GM03348 (cell line): Measurements from ENCODE around the gene OR2AJ1.

ENCODE experiments used
- DNase-seq: peaks from one replicate; pipeline ENCODE4 v3.0.0; 2012; ENCODE audit warnings: low spot score

OR2AJ1 gene, protein sequence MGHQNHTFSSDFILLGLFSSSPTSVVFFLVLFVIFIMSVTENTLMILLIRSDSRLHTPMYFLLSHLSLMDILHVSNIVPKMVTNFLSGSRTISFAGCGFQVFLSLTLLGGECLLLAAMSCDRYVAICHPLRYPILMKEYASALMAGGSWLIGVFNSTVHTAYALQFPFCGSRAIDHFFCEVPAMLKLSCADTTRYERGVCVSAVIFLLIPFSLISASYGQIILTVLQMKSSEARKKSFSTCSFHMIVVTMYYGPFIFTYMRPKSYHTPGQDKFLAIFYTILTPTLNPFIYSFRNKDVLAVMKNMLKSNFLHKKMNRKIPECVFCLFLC

DNA sequence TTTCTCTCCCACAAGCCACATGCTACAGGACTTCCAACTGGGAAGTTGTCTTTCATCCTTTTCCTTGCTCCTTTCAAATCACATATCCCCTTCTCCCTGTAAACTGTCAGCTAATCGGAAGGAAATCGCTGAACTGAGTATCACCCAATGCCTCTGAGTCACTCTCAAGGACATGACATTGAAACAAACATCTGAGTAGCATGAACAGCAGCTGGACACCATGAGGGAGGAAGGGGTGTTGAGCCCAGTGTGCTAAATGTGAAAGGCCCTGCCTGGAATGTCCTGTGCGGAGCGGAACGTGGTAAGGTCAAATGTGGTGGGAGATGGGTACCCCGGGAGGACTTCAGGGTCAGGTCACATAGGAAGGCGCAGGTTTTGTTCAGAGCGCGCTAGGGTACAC is at the start of gene OR2AJ1:
Gene OR2AJ1 (plus strand): TSS at position 22 of the 400 bp plus-strand sequence. CDS start 8,880 bp downstream, outside the sequence.
- DNase-seq, result no peak

GRCh38 chr1:247883346-247883745 is 41.3 kb upstream of the OR2AJ1 start:
- no peak for DNase-seq

- no peak for DNase-seq
Measured at GRCh38 chr1:247884797-247885413, 39.8 kb upstream of the OR2AJ1 start.

GRCh38 chr1:247895163-247895637 is 29.5 kb upstream of the OR2AJ1 start, which contains the start of gene OR2W3:
Gene OR2W3 (plus strand): TSS chr1:247895587. CDS start chr1:247895587, 0 bp downstream.
- no peak for DNase-seq

DNA sequence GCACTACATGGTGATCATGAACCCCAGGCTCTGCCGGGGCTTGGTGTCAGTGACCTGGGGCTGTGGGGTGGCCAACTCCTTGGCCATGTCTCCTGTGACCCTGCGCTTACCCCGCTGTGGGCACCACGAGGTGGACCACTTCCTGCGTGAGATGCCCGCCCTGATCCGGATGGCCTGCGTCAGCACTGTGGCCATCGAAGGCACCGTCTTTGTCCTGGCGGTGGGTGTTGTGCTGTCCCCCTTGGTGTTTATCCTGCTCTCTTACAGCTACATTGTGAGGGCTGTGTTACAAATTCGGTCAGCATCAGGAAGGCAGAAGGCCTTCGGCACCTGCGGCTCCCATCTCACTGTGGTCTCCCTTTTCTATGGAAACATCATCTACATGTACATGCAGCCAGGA is 28.7 kb upstream of the OR2AJ1 start:
- DNase-seq, result no peak

GRCh38 chr1:247904122-247904521 is 20.6 kb upstream of the OR2AJ1 start:
- no peak for DNase-seq

- no peak for DNase-seq
Measured at GRCh38 chr1:247905181-247905580, 19.5 kb upstream of the OR2AJ1 start.

DNA sequence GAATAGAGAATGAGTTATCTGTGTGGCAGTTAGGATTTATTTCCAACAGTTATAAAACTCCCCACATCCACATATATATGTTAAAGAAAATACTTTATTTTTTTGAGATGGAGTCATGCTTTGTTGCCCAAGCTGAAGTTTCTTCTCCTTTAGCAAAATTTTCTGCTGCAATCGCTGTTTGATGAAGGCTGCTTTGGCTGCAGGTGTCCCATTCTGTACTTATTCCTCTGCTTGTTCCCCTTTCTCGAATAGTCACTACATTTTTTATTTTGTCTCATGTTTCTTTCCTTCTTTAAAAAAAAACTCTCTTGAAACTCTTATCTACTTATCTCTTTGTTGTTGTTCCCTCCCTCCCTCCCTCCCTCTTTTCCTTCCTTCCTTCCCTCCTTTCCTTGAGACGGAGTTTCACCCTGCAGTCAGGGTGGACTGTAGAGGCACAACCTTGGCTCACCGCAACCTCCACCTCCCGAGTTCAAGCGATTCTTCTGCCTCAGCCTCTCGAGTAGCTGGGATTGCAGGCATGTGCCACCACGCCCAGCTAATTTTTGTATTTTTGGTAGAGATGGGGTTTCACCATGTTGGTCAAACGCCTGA is 18.7 kb upstream of the OR2AJ1 start:
- DNase-seq, result no peak

GRCh38 chr1:247906504-247907047 is 18.1 kb upstream of the OR2AJ1 start:
- peak; percentile 9 for DNase-seq

DNA sequence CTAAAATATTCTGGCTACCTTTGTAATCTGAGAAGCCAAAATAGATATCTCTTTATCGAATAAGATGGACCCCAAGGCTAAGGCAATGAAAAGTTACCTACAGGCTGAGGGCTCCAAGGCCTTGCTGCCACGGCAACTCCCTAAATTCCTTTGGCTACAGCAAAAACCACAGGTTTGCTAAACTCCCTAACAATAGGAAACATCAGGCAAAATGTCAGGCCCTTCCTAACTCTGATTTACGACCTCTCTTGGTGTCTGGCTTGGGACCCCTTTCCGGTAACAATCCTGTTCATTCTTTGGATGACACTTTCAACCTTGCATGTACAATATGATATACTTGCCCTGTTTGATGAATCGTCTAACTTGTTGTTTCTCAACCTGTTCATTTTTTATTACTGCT is 15.9 kb upstream of the OR2AJ1 start:
- no peak for DNase-seq

GRCh38 chr1:247913786-247914185 is 10.9 kb upstream of the OR2AJ1 start:
- no peak for DNase-seq

- DNase-seq, result no peak
Measured at GRCh38 chr1:247914941-247915662, 9.6 kb upstream of the OR2AJ1 start.

DNA sequence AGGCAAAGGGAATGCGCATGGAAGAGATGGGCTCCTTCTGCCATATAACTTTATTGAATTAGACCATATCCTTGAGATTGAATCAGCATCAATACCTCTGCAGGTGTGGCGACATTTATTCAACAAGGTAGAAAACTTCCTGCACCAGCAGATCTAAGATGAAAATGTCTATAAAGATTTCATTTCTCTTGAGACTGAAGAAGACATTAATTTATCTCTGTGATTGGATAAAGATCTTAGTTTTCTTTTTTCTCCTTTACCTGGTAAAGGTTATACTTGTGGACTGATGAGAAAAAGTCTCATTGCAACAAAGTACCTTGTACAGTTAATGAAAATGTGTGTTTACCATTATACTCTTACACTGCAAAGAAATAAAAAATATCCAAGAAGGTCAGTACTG is 4.7 kb upstream of the OR2AJ1 start, which contains the start of gene OR2T8:
Gene OR2T8 (plus strand): TSS at position 301 of the 400 bp plus-strand sequence. CDS start 766 bp downstream, outside the sequence.
- DNase-seq, result no peak

DNA sequence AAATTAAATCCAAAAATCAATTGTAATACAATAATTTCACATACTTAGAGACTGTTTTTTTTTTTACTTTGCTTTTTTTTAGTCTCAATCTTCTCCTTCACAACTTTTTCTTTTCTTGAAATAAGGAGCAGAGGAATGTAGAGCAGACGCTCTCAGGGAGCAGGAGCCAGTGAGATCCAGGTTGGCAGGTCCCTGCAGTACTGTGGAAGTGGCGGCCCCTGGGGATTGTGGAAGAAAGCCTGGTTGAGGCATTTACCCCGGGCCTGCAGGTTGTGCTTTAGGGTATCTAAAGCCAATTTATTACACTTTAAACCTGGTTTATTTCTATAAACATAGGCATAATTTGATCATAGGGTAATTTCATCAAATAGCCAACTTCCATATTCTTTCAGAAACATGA is 748 bp upstream of the OR2AJ1 start:
- no peak for DNase-seq

DNA sequence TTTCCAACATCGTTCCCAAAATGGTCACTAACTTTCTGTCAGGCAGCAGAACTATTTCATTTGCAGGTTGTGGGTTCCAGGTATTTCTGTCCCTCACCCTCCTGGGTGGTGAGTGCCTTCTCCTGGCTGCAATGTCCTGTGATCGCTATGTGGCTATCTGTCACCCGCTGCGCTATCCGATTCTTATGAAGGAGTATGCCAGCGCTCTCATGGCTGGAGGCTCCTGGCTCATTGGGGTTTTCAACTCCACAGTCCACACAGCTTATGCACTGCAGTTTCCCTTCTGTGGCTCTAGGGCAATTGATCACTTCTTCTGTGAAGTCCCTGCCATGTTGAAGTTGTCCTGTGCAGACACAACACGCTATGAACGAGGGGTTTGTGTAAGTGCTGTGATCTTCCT is 9.3 kb downstream of the OR2AJ1 start:
- DNase-seq, result no peak

DNA sequence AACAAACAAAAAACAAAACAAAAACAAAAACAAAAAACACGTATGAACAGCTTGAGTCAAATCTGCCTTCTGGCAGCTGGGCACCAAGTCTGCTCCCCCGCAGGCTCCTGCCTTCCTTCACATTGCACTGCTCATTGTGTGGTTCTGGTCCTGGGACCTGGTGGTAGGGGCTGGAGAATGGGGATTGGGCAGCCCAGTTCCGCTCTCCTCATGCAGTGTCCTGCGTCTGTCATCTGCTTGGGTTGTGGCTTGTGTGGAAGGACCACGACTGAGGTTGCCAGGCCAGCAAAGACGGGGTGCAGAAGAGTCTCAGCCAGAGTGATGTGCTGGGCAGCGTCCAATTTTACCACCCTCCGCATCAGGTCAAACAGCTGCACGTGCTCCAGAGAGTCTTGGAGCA is 11.1 kb downstream of the OR2AJ1 start:
- no peak for DNase-seq

DNA sequence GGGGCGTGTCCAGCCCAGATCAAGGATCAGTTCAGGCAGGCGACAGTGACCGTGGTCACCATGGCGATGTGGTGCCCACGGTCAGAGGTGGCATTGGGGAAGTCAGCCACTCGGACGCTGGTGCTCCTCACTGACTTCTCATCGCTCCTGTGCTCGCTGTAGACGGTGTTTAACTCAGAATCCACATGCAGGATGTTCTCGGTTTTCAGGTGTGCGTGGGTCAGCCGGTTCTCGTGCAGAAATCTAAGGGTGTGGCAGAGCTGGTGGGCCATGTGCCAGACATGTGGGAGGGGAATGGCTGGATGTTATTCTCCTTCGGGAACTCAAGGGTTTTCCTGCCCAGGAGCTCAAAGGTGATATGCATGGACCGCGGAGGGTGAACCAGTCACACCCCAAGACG is 11.7 kb downstream of the OR2AJ1 start:
- DNase-seq, result no peak

GRCh38 chr1:247936965-247937734 is 12.5 kb downstream of the OR2AJ1 start:
- peak; percentile 7 for DNase-seq

GRCh38 chr1:247942624-247943023 is 17.9 kb downstream of the OR2AJ1 start:
- no peak for DNase-seq

- DNase-seq, result no peak
Measured at GRCh38 chr1:247948558-247948957, 23.9 kb downstream of the OR2AJ1 start, which contains the start of gene OR2L8. Gene OR2L8 (plus strand): TSS chr1:247948858. CDS start chr1:247948858, 0 bp downstream.

DNA sequence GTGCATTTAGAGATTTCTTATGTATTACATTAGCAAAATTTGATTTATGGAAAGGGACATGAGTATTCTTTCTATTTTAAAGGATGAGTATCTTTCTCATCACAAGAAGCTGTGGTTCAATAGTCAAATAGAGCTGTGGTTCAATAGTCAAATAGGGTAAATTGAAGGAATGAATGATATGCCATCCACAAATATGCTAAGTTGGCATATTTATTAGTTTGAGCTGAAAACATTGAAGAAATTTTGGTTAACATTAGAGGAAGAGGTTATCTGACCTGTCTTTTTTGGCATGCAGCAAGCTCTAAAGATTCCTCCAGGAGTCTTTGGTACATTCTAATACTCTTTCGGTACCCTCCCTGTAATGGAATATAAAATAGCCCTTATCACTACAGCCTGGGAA is 28.7 kb downstream of the OR2AJ1 start:
- no peak for DNase-seq
